A673 (cell line): ENCODE measurements around the gene KIF2A. TPM values are rescaled to one million over a fixed set of nuclear protein-coding genes. Genes with fewer than 3 reads are reported as not detected.

Experiments
- BruUV-seq: library from RNA; stranded (reverse); fragments of 400-500 nt; replicated peaks from 2 replicates; lab custom pipeline; 2021; lab: Mats Ljungman, UMichigan
- CTCF ChIA-PET: fragments of 300-600 bp; sonication (Branson Sonifier 250); formaldehyde crosslinking; loops from one replicate; lab custom pipeline; 2022; ENCODE audit warnings: antibody characterized with exemption; lab: Charles Lee
- POLR2A ChIA-PET: fragments of 300-600 bp; sonication (Branson Sonifier 250); formaldehyde crosslinking; loops from one replicate; lab custom pipeline; 2022; ENCODE audit warnings: antibody characterized with exemption; ENCODE audit not compliant: low non-redundant PET; lab: Charles Lee
- DNase-seq: peaks from one replicate; pipeline ENCODE4 v3.0.0-alpha.2; 2015; ENCODE audit warnings: low spot score
- H3K27ac ChIP-seq: fragments of 200-600 bp; sonication (generic); 2 replicates; pipeline ENCODE4 v1.5.1; 2016; ENCODE audit warnings: mixed run types, low read depth, mild to moderate bottlenecking, mixed read lengths, antibody characterized with exemption, low read length; ENCODE audit not compliant: poor library complexity, severe bottlenecking
- H3K27me3 ChIP-seq: fragments of 200-600 bp; sonication (generic); replicated peaks from 2 replicates; pipeline ENCODE4 v1.6.1; 2017; ENCODE audit warnings: mixed run types, low read depth, mild to moderate bottlenecking, mixed read lengths, antibody characterized with exemption, low read length; ENCODE audit not compliant: insufficient read depth, poor library complexity
- H3K36me3 ChIP-seq: fragments of 200-600 bp; sonication (generic); 2 replicates; pipeline ENCODE4 v1.6.1; 2016; ENCODE audit warnings: mixed run types, mild to moderate bottlenecking, mixed read lengths, antibody characterized with exemption, low read length; ENCODE audit not compliant: insufficient read depth, poor library complexity, severe bottlenecking
- H3K4me1 ChIP-seq: fragments of 200-600 bp; sonication (generic); 2 replicates; pipeline ENCODE4 v1.6.1; 2017; ENCODE audit warnings: mixed run types, mild to moderate bottlenecking, mixed read lengths, antibody characterized with exemption, low read length; ENCODE audit not compliant: insufficient read depth, poor library complexity, severe bottlenecking
- H3K4me3 ChIP-seq: fragments of 200-600 bp; sonication (generic); 2 replicates; pipeline ENCODE4 v1.5.1; 2016; ENCODE audit warnings: low read depth, mixed run types, mild to moderate bottlenecking, mixed read lengths, low read length; ENCODE audit not compliant: poor library complexity, severe bottlenecking
- H3K9me3 ChIP-seq: fragments of 200-600 bp; sonication (generic); 2 replicates; pipeline ENCODE4 v1.6.1; 2016; ENCODE audit warnings: mixed run types, low read depth, mild to moderate bottlenecking, mixed read lengths, antibody characterized with exemption, low read length; ENCODE audit not compliant: poor library complexity, severe bottlenecking
- CTCF ChIP-seq: fragments of 300-800, 200-600 bp; sonication (generic); conservative IDR thresholded peaks from 2 replicates; pipeline ENCODE4 v1.5.1; 2017; ENCODE audit warnings: low read depth, mild to moderate bottlenecking, antibody characterized with exemption, low read length, moderate library complexity, mixed read lengths
- EZH2 ChIP-seq: fragments of 200-600 bp; sonication (generic); IDR thresholded peaks from 2 replicates; pipeline ENCODE4 v1.6.1; 2017; ENCODE audit warnings: borderline replicate concordance, low read depth, mild to moderate bottlenecking, mixed read lengths, antibody characterized with exemption, low read length; ENCODE audit not compliant: poor library complexity, severe bottlenecking
- intact Hi-C: fragments of 100-400 bp; cut with micrococcal nuclease; formaldehyde crosslinking; loops from one replicate; pipeline ENCODE4 v1.10.0; 2022; ENCODE audit not compliant: unreplicated experiment
- total RNA-seq: library from RNA; stranded (reverse); gene quantifications from 2 replicates; pipeline ENCODE4 v1.2.3, GENCODE V29; 2021

Gene KIF2A
- total RNA-seq, 1 experiment from 2014 or later: 92.4 TPM

- peak overlapping the region; percentile 10 for H3K27ac ChIP-seq
- H3K9me3 ChIP-seq: no peaks in the 10 kb centered on the region
- no peaks in the 10 kb centered on the region for H3K27me3 ChIP-seq
- no peak for TF ChIP-seq CTCF
- TF ChIP-seq EZH2: no peak
- DNase-seq: no peak
- no TSS peak for BruUV-seq
- H3K4me1 ChIP-seq: no peaks in the 10 kb centered on the region
- no peak overlapping the region for H3K4me3 ChIP-seq
- ChIA-PET POLR2A (no interaction called here), CTCF (no interaction called here)
- H3K36me3 ChIP-seq: no peaks in the 10 kb centered on the region
- intact Hi-C loops: no loop called here
Measured at GRCh38 chr5:62315376-62316175, 9.6 kb downstream of the KIF2A start.

- no TSS peak for BruUV-seq
- ChIA-PET POLR2A (no interaction called here), CTCF (no interaction called here)
- Histone ChIP-seq H3K4me1 (no peaks in the 10 kb centered on the region), H3K27ac (no peak overlapping the region), H3K36me3 (no peaks in the 10 kb centered on the region), H3K27me3 (no peaks in the 10 kb centered on the region), H3K4me3 (no peak overlapping the region), H3K9me3 (no peaks in the 10 kb centered on the region)
- TF ChIP-seq EZH2: no peak
- TF ChIP-seq CTCF: no peak
- DNase-seq: no peak
- intact Hi-C loops: no loop called here
Measured at GRCh38 chr5:62316176-62316502, 10.1 kb downstream of the KIF2A start.

GRCh38 chr5:62317810-62318209, 11.8 kb downstream of the KIF2A start:
- Histone ChIP-seq H3K9me3 (no peaks in the 10 kb centered on the region), H3K27ac (no peak overlapping the region), H3K4me1 (no peaks in the 10 kb centered on the region), H3K4me3 (no peak overlapping the region), H3K36me3 (peaks cover 4% of the 10 kb centered on the region), H3K27me3 (no peaks in the 10 kb centered on the region)
- intact Hi-C loops: no loop called here
- BruUV-seq: no TSS peak
- CTCF ChIA-PET: no interaction called here
- DNase-seq: no peak
- TF ChIP-seq EZH2 (no peak), CTCF (no peak)
- POLR2A ChIA-PET: no interaction called here
